ENCODE data around the gene CFAP74.
A peak's percentile ranks its signal among the peaks of the same experiment; 100 is the strongest.

DNA sequence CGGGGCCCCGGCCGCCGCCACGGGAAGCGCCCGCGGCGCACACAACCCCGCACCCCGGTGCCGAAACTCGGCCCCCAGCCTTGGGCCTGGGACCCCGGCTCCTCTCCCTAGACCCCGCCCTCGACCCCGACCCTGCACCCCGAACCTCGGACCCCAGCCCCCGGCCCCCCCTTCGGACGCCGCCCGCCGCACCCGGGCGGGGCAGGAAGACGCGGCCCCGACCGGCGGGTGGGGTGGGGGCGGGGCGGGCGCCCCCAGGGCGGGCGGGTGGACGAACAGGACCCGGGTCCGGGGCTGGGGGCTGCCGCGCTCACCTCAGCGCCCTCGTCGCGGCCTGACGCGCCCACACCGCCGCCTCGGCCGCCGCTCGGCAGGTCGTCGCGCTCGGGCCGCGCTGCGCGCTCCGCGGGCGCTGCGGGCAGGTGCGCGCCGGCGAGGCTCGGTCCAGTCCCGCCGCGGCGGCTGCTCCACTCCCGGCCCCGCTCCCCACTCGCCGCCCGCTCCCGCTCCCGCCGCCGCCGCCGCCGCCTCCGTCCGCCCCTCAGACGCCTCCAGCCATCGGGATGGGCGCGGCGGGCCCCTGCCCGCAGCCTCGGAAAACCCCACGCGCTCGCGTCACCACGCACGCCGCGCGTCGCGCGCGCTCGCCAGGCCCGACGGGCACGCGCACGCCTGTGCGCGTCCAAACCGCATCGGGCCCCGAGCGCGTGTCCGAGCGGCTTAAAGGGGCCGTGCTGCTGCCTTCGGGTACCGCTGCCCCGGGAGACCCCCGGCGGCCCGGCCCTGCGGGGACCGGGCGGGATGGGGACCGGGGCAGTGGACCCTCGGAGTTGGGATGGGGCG lies 112.9 kb downstream of the CFAP74 start, which contains the start of gene GNB1:
- TF ChIP-seq RAD21 (IDR thresholded peaks at IDR 0.05; ENCODE audit: low read depth) (no peak), EP300 (IDR thresholded peaks at IDR 0.05; ENCODE audit: borderline replicate concordance) (no peak; the same call in 1 of the 2 replicates), FOXM1 (IDR thresholded peaks at IDR 0.05; ENCODE audit: borderline replicate concordance, low read depth) (no peak), CREB1 (IDR thresholded peaks at IDR 0.05; ENCODE audit: low read depth) (peak; percentile 71; the same call in 1 of the 2 replicates), TAF1 (IDR thresholded peaks at IDR 0.05; ENCODE audit: low read depth) (peak; percentile 78)
